Germinal center (tissue), 1 donor: ENCODE results near the gene LACTBL1.

Experiments used
- DNase-seq: peaks from one replicate; pipeline ENCODE4 v3.0.0; 2012; ENCODE audit warnings: mixed read lengths, low spot score

Gene LACTBL1

DNA sequence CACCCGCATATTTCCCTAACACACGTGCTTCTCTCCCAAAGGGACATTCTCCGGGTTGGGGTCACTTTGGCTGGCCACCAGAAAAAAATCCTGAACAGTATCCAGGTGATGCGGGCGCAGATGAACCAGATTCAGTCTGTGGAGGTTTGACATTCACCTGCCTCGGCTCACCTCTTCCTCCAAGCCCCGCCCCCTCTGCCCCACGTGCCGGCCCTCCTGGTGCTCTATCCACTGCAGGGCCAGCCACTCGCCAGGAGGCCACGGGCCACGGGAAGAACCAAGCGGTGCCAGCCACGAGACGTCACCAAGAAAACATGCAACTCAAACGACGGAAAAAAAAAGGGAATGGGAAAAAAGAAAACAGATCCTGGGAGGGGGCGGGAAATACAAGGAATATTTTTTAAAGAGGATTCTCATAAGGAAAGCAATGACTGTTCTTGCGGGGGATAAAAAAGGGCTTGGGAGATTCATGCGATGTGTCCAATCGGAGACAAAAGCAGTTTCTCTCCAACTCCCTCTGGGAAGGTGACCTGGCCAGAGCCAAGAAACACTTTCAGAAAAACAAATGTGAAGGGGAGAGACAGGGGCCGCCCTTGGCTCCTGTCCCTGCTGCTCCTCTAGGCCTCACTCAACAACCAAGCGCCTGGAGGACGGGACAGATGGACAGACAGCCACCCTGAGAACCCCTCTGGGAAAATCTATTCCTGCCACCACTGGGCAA, 59.1 kb downstream of the LACTBL1 start:
- DNase-seq, result no peak

DNA sequence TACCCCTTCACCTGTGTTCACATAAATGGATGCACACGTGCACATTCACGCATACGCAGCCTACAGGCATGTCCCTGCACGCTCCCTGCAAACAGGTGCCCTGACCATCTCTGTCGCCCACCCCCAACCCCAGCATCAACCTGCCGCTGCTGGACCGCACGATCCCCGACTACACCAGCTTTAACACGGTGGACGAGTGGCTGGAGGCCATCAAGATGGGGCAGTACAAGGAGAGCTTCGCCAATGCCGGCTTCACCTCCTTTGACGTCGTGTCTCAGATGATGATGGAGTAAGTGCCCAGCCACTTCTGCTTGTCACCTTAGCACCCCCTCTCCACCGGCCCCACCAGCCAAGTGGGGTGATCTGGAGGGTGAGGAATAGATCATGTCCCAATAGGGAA, 60.4 kb downstream of the LACTBL1 start:
- DNase-seq, result no peak

DNA sequence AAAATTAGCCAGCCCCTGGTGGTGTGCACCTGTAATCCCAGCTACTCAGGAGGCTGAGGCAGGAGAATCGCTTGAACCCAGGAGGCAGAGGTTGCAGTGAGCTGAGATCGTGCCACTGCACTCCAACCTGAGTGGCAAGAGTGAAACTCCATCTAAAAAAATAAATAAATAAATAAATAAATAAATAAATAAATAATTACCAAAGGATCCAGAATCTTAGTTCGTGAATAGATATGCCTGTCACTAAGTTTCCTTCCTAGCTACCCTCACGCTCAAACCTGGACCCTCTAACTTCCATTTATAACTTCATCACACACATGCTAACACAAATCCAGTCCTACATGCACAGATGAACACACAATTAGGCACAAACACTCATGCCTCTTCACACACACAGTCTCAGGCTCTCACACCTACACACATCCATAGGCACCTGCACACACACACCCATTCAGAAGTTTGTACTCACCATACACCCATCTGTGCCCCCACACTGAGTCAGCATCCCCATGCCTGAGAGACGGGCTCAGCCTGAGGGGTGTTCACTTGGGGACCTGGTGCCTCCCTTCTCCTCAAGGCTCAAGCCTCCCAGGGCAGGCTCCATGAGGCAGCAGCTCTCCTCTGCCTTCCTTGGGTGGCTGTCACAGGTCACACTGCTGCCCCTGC, 61.5 kb downstream of the LACTBL1 start:
- DNase-seq, result no peak

DNA sequence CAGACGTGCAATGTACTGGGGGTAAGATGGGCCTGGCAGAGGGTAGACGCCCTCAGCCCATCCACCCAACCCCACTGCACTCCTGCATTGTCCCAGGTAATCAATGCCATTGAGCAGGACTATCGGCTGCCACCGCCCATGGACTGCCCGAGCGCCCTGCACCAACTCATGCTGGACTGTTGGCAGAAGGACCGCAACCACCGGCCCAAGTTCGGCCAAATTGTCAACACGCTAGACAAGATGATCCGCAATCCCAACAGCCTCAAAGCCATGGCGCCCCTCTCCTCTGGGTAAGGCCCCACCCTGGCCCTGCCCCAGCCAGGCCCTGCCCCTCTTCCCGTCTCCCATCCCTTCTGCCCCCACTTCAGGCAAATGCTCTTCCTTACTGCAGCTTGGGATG, 62.4 kb downstream of the LACTBL1 start:
- no peak for DNase-seq

DNA sequence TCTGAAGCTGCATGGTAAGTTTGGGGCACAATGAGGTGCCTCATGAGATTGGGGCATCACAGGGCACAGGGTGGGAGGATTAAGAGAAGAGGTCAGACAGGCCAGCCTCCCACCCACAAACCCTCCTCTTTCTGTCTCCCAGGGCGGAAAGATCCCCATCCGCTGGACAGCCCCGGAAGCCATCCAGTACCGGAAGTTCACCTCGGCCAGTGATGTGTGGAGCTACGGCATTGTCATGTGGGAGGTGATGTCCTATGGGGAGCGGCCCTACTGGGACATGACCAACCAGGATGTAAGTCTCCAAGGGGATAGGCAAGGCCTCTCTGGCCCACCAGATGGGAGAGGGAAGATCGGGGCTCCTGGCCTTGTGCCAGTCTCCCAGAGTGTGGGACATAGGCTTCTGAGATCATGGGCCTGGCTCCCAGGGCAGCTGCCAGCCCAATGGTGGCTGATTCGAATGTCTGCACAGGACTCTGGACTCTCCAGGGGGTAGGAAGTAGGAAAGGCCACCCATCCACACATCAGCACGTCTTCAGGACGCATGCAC, 63.7 kb downstream of the LACTBL1 start:
- no peak for DNase-seq

DNA sequence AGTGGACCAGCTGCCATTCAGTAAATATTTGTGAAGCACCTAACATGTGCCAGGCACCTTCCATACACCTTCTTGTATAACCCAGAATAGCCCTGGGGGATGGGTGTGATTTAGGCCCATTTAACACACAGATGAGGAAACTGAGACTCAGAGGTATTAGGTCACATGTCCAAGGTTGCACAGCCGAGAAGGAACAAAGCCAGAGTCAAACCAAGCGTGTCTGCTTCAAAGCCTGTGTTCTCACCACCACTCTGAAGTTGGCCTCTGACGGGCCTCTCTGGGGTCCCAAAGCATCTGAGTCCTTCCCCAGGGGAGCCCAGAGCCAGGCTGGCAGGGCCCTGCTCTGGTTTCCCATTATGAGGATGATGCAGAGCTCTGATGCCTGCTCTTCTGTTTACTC, 65.1 kb downstream of the LACTBL1 start:
- DNase-seq, result no peak

DNA sequence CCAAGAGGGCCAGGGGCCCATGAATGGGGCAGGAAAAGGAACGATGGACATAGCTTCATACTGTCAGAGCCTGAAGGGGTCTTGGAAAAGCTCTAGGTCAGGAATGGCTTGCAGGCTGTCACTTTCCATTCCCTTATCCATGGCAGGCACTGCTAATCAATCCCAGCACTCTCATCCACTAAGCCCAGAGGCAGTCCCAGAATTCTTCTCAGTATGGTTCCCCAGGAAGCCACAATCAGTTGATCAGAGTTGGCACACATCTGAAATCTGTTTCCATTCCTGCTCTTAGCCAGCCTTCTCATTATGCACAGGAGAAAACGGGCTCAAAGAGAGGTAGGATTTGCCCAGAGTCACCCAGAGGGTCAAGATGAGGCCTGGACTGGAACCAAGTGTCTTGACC, 65.7 kb downstream of the LACTBL1 start:
- DNase-seq, result no peak

DNA sequence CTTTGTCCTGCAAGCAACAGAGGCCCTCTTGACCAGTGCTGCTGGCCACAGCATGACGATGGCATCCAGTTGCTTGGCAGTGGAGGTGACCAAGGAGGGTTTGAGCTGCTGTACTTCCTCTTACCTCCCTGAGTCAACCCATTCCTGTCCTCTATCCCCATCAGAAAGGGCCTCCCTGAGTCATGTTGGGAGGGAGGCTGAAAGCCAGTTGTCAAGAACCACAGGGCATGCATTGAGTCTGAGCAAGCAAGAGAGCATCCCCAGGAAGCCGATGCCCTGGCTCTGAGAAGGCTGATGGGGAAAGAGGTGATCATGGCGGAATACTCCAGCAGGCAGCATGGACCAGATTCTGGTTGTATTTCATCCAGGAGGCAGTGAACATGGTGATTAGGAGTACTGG, 69.6 kb downstream of the LACTBL1 start:
- DNase-seq, result no peak
